Activated T-cell treated with anti-CD3 and anti-CD28 coated beads, Interleukin-2, amount 50 U/mL, for 24 hours (primary cell): ENCODE results near the gene TLR4.

ENCODE experiments used
- DNase-seq: peaks from one replicate; pipeline ENCODE4 v3.0.0-alpha.2; 2020
- H3K27ac Mint-ChIP-seq: 2 replicates; pipeline ENCODE4 v1.8.0; 2020; ENCODE audit warnings: mild to moderate bottlenecking, mixed read lengths
- H3K27me3 Mint-ChIP-seq: 2 replicates; pipeline ENCODE4 v1.8.0; 2020; ENCODE audit warnings: mixed read lengths
- H3K36me3 Mint-ChIP-seq: 2 replicates; pipeline ENCODE4 v1.8.0; 2020; ENCODE audit warnings: low read depth, mixed read lengths
- H3K4me1 Mint-ChIP-seq: 2 replicates; pipeline ENCODE4 v1.8.0; 2020; ENCODE audit warnings: low read depth, mixed read lengths
- H3K4me3 Mint-ChIP-seq: 2 replicates; pipeline ENCODE4 v1.8.0; 2020; ENCODE audit warnings: mild to moderate bottlenecking, moderate library complexity, mixed read lengths
- H3K9me3 Mint-ChIP-seq: 2 replicates; pipeline ENCODE4 v1.8.0; 2020; ENCODE audit warnings: mixed read lengths

TLR4 gene

GRCh38 chr9:117722108-117722761, 18.0 kb downstream of the TLR4 start:
- H3K36me3 Mint-ChIP-seq: no peaks in the 10 kb centered on the region
- H3K27me3 Mint-ChIP-seq: peaks cover 2% of the 10 kb centered on the region
- no peaks in the 10 kb centered on the region for H3K9me3 Mint-ChIP-seq
- H3K4me3 Mint-ChIP-seq: no peak overlapping the region
- DNase-seq: no peak
- peaks cover 8% of the 10 kb centered on the region for H3K4me1 Mint-ChIP-seq
- H3K27ac Mint-ChIP-seq: no peak overlapping the region

- DNase-seq: no peak
- no peaks in the 10 kb centered on the region for H3K9me3 Mint-ChIP-seq
- no peaks in the 10 kb centered on the region for H3K4me1 Mint-ChIP-seq
- H3K36me3 Mint-ChIP-seq: no peaks in the 10 kb centered on the region
- H3K27ac Mint-ChIP-seq: no peak overlapping the region
- no peak overlapping the region for H3K4me3 Mint-ChIP-seq
- H3K27me3 Mint-ChIP-seq: peaks cover 2% of the 10 kb centered on the region
Measured at GRCh38 chr9:117723986-117724625, 19.9 kb downstream of the TLR4 start.

- Mint-ChIP-seq H3K4me3 (no peak overlapping the region), H3K9me3 (no peaks in the 10 kb centered on the region), H3K4me1 (no peaks in the 10 kb centered on the region), H3K36me3 (no peaks in the 10 kb centered on the region), H3K27me3 (peaks cover 2% of the 10 kb centered on the region), H3K27ac (no peak overlapping the region)
- DNase-seq: no peak
Measured at GRCh38 chr9:117725426-117725887, 21.3 kb downstream of the TLR4 start.

GRCh38 chr9:117729375-117729774, 25.2 kb downstream of the TLR4 start:
- Mint-ChIP-seq H3K36me3 (no peaks in the 10 kb centered on the region), H3K4me3 (no peak overlapping the region), H3K4me1 (no peaks in the 10 kb centered on the region), H3K27me3 (no peaks in the 10 kb centered on the region), H3K27ac (no peak overlapping the region), H3K9me3 (no peaks in the 10 kb centered on the region)
- no peak for DNase-seq

DNA sequence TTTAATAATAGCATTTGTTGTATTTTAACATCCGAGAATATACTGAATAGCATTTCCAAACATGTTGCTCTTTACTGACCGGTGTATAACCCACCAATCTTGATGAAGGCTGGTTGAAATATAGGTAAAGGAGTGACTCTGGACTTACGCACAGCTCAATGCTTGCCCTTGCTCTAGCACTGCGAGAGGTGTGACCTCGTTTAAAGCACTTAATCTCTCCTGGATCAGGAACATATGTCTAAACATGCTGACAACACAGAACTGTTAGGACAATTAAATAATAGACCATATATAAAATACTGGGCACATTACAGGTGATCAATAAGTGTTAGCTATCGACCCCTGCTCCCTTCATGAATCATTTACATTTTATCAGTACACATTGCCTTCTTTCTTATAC, 28.3 kb downstream of the TLR4 start:
- no peak overlapping the region for H3K4me3 Mint-ChIP-seq
- DNase-seq: no peak
- H3K27ac Mint-ChIP-seq: no peak overlapping the region
- peaks cover 2% of the 10 kb centered on the region for H3K27me3 Mint-ChIP-seq
- H3K36me3 Mint-ChIP-seq: no peaks in the 10 kb centered on the region
- H3K9me3 Mint-ChIP-seq: no peaks in the 10 kb centered on the region
- no peaks in the 10 kb centered on the region for H3K4me1 Mint-ChIP-seq

DNA sequence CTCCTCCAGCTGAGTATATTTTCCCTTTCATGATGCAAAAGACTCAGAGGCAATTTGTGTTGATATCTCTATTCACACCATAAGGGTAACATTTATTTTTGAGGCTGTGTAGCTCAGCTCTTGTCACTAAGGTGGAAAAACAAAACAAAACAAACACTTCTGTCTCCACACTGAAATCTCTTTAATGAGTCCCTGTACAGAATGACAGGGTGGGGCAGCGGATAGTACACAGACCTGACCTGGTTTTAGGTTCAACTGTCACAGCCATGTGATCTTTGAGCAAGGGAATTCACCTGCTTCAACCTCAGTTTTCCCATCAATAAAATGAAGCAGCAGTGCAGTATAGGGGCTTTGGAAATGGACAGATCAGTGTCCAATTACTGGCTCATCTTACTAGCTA, 29.3 kb downstream of the TLR4 start:
- DNase-seq: no peak
- Mint-ChIP-seq H3K27me3 (peaks cover 2% of the 10 kb centered on the region), H3K36me3 (no peaks in the 10 kb centered on the region), H3K4me3 (no peak overlapping the region), H3K27ac (no peak overlapping the region), H3K4me1 (no peaks in the 10 kb centered on the region), H3K9me3 (no peaks in the 10 kb centered on the region)

DNA sequence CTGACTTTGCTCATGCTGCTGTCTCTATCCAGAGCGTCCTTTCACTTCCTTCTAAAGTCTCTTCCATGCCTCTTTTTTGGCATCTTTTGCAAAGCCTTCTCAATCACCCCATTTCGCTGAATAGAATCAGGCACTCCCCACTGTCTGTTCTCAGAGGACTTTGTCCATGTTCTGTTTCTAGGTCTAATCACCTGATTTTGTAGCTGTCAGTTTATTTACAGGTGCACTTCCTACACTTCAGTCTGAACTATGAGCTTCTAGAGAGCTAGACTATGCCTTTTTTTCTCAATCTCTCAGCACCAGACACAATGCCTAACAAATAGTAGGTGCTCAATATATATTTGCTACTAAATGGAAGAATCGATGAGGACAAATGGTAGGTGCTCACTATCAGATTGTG, 29.9 kb downstream of the TLR4 start:
- Mint-ChIP-seq H3K4me3 (no peak overlapping the region), H3K4me1 (no peaks in the 10 kb centered on the region), H3K27ac (no peak overlapping the region), H3K27me3 (peaks cover 2% of the 10 kb centered on the region), H3K9me3 (no peaks in the 10 kb centered on the region), H3K36me3 (no peaks in the 10 kb centered on the region)
- DNase-seq: no peak

- Mint-ChIP-seq H3K4me1 (no peaks in the 10 kb centered on the region), H3K36me3 (no peaks in the 10 kb centered on the region), H3K9me3 (no peaks in the 10 kb centered on the region), H3K27me3 (peaks cover 2% of the 10 kb centered on the region), H3K27ac (no peak overlapping the region), H3K4me3 (no peak overlapping the region)
- no peak for DNase-seq
Measured at GRCh38 chr9:117734523-117735314, 30.5 kb downstream of the TLR4 start.

- DNase-seq: no peak
- H3K27ac Mint-ChIP-seq: no peak overlapping the region
- no peaks in the 10 kb centered on the region for H3K36me3 Mint-ChIP-seq
- H3K27me3 Mint-ChIP-seq: peaks cover 2% of the 10 kb centered on the region
- no peaks in the 10 kb centered on the region for H3K9me3 Mint-ChIP-seq
- H3K4me1 Mint-ChIP-seq: no peaks in the 10 kb centered on the region
- H3K4me3 Mint-ChIP-seq: no peak overlapping the region
Measured at GRCh38 chr9:117737721-117738226, 33.6 kb downstream of the TLR4 start.

DNA sequence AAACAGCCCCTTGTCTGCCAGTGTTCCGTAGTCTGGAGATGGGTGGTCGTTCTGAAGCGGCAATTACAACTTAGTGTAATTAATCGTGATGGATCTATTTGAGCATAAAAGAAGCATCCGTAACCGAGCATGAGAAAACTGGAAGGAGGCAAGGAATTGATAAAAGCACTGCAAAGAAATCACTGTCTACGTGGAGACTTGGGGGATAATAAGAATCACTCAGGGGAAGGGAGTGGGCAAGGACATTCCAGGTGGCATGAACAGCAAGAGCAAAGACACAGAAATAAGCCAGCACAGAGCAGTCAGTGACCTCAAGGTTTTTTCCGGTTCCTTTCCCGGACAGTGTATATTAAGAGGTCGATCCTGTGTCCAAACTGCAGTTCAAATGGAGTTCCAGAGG, 35.0 kb downstream of the TLR4 start:
- H3K9me3 Mint-ChIP-seq: no peaks in the 10 kb centered on the region
- no peak overlapping the region for H3K4me3 Mint-ChIP-seq
- DNase-seq: no peak
- no peaks in the 10 kb centered on the region for H3K36me3 Mint-ChIP-seq
- no peak overlapping the region for H3K27ac Mint-ChIP-seq
- peaks cover 8% of the 10 kb centered on the region for H3K27me3 Mint-ChIP-seq
- H3K4me1 Mint-ChIP-seq: no peaks in the 10 kb centered on the region

DNA sequence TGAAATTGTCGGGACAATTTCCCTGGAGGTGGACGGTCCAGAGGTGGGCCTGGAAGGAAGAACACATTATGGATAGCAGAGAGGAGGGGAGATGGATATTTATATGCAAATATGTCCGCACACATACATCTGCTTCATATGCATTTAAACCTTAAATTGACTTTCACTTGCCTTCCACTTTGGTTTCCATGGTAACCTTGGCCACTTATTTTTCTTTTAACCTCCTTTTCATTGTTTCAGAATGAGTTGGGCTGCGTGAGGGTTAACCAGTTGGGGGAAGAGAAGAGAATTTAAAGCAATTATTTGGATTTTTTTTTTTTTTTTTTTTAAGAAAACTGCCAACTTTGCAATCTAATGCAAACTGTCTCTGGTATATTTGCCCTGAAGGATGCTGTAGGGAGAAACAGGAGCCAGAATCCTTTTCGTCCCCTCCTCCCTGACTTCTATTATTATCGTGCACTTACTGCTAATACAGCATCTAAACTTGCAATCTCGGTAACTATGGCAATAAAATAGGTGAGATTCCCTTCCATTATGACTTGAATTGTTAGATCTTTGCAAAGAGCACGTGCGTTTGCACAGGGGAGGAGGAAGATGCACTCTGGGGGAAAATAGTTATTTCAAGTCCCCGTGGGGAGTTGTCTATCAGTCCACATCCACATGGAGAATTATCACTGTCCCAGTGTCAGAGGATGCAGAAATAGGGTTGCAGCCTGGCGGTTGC, 35.6 kb downstream of the TLR4 start:
- H3K4me3 Mint-ChIP-seq: no peak overlapping the region
- H3K27ac Mint-ChIP-seq: no peak overlapping the region
- H3K36me3 Mint-ChIP-seq: no peaks in the 10 kb centered on the region
- no peak for DNase-seq
- H3K4me1 Mint-ChIP-seq: no peaks in the 10 kb centered on the region
- H3K9me3 Mint-ChIP-seq: no peaks in the 10 kb centered on the region
- H3K27me3 Mint-ChIP-seq: peaks cover 11% of the 10 kb centered on the region

GRCh38 chr9:117742131-117742530, 37.9 kb downstream of the TLR4 start:
- H3K36me3 Mint-ChIP-seq: no peaks in the 10 kb centered on the region
- peaks cover 25% of the 10 kb centered on the region for H3K27me3 Mint-ChIP-seq
- DNase-seq: no peak
- no peaks in the 10 kb centered on the region for H3K4me1 Mint-ChIP-seq
- no peak overlapping the region for H3K4me3 Mint-ChIP-seq
- no peaks in the 10 kb centered on the region for H3K9me3 Mint-ChIP-seq
- H3K27ac Mint-ChIP-seq: no peak overlapping the region

DNA sequence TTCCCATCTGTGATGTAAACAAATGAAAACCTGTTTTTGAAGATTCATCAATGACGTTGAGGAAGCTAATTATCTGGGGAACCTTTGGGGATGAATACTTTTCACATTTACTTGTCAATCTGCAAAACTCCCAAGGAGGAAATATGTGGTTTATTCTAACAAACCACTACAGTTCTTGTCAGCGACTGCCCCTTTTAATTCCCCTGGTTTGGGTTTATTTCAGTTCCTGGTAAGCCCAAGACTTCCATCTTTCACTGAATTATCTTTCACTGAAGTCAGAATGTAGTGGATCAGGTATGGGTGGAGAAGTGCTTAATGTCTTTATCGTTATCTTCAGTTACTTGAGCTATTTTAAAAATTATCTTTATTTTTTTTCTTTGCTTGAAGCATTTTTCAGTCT, 40.2 kb downstream of the TLR4 start:
- Mint-ChIP-seq H3K36me3 (no peaks in the 10 kb centered on the region), H3K4me1 (no peaks in the 10 kb centered on the region), H3K9me3 (no peaks in the 10 kb centered on the region), H3K27me3 (peaks cover 31% of the 10 kb centered on the region), H3K4me3 (no peak overlapping the region), H3K27ac (no peak overlapping the region)
- DNase-seq: no peak

- Mint-ChIP-seq H3K4me1 (no peaks in the 10 kb centered on the region), H3K27ac (no peak overlapping the region), H3K4me3 (no peak overlapping the region), H3K9me3 (no peaks in the 10 kb centered on the region), H3K36me3 (no peaks in the 10 kb centered on the region), H3K27me3 (peaks cover 31% of the 10 kb centered on the region)
- DNase-seq: no peak
Measured at GRCh38 chr9:117744856-117745389, 40.7 kb downstream of the TLR4 start.
